RPMI7951 (cell line): ENCODE results near the gene TRAPPC2L. TPM values are rescaled to one million over a fixed set of nuclear protein-coding genes. Genes with fewer than 3 reads are reported as not detected.

Source experiments
- DNase-seq: peaks from one replicate; pipeline ENCODE4 v3.0.0-alpha.2; 2012; ENCODE audit warnings: low read depth
- total RNA-seq: library from RNA; depleted of rRNA; stranded (reverse); fragments of >200 nt; shearing (Covaris generic); gene quantifications from 2 replicates; pipeline ENCODE4 v1.2.3, GENCODE V29; 2014

The TRAPPC2L gene
- total RNA-seq, 1 experiment from 2014 or later, result 48.7 TPM

GRCh38 chr16:88859381-88860091, 2.6 kb downstream of the TRAPPC2L start:
- no peak for DNase-seq

GRCh38 chr16:88861359-88861758, 4.4 kb downstream of the TRAPPC2L start:
- DNase-seq, result no peak

GRCh38 chr16:88862968-88863367, 6.0 kb downstream of the TRAPPC2L start:
- no peak for DNase-seq

GRCh38 chr16:88863426-88863825, 6.5 kb downstream of the TRAPPC2L start:
- DNase-seq, result no peak

DNA sequence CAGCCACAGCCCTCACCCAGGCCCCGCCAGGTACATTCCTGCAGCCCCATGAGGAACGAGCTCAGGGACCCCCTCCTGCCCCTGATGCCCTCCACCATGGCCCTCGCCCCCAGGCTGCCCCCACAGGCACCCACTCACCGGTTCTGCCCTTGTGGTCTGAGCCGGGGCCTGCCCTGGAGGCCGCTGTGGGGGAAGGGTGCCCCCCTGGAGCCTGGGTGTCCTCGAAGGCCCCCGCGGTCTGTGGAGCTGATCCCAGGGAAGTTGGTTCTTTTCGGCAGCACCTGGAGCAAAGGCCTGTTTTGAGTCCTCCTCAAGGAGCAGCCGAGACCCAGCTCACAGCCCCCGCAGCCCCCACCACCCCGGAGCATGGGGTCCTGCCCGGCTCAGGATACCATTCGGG, 7.2 kb downstream of the TRAPPC2L start:
- no peak for DNase-seq

DNA sequence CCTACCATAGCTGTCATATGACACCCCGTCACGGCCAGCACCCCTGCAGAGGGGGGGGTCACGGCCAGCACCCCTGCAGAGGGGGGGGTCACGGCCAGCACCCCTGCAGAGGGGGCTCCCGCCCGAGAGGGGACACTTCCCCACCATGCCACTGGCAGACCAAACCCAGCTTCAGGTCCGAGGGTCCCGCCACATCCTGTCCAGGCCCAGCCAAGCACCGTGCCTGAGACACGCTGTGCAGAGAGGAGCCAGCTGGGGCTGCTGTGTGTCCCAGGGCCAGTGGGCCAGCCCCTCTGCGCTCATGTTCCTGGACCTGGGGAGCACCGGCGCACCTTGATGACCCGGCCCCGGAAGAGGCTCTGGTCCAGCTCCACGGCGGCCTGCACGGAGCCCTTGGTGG, 7.6 kb downstream of the TRAPPC2L start:
- no peak for DNase-seq

- DNase-seq, result no peak
Observed at GRCh38 chr16:88865310-88865709, 8.4 kb downstream of the TRAPPC2L start.

DNA sequence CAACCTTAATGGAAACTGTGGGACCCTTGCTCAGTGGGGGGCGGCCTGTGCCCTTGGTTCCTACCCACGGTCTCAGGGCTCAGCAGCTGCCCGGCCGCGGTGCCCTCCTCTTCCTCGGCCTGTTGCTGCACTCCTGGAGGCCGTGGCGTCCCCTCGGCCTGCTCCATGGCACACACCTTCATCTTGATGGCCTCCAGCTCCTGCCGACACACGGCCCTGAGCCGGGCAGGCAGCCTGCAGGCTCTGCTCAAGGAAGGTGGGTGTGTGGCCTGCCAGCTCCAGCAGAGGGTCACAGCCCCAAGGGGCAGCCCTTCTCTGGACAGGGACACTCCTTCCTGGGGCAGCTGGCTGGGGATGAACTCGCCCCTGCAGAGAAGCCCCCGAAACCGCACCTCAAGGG, 8.8 kb downstream of the TRAPPC2L start:
- DNase-seq, result no peak

DNA sequence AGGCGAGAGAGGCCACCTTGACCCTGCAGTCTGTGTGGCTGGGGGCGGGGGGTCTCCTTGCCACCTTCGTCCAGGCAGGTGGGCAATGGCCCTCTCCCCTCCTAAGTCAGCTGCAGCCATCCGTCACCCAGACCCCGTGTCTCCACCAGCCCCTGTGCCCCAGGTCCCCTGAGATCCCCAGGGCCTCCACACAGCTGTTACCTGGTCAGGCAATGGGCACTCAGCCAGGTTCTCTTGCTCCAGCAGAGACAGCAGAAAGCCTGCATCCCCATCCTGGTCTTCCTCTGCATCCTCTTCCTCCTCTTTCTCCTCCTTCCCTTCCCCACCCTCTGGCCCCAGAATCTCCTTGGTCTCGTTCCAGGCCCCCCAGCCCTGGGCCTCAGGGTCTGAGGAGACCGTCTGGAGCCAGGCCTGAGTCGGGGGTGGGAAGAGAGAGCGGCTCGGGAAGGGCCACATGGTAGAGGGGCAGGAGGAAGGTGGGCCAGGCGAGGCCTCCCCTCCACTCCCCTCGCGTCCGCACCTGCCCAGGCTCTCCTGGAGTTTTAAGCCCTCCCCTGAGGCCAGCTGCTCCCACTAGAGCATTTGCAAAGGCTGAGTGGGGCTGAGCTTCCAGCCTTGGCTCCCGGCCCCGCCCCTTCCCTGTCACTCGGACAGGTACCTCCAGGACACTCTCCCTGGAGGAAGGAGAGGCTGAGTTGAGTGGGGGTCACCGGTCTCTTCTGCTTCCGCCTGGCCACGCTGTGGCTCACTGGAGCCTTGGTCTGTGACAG, 9.4 kb downstream of the TRAPPC2L start, which contains the start of gene PABPN1L:
TSS of gene PABPN1L (minus strand) at position 510 of the 770 bp plus-strand sequence. CDS start at position 456, 54 bp downstream.
- DNase-seq, result no peak

GRCh38 chr16:88867581-88868246, 10.8 kb downstream of the TRAPPC2L start:
- no peak for DNase-seq

DNA sequence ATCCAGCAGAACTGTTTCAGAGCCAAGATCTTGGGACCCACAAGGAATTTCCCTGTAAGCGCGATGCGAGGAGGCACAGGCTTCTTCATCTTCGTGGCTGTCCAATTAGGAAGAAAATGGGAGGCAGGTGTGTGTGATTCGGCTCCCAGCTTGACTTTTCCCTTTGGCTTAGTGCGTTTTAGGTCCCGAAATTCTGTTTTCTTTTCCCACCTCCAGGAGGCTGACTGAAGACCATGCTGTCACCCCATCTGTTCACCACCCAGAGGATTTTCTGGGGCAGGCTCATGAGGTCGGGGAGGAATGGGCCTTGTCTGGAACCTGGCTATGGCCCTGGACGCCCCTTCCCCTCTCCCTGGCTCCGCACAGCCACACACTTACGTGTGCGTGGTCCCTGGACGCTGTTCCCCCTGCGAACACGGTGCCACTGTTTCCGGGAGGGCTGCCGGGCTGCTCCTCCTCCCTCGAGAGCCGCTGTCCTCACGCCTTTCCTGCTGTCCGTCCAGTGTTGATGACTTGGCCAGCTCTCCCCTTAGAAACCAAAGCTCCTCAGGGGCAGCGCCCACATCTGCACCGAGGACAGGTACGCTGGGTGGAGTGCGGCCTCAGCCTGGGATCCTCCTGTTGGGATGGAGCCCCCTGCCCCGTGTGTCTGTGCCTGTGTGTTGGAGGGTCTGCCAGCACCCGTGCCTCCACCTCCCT, 12.2 kb downstream of the TRAPPC2L start:
- DNase-seq, result no peak

DNA sequence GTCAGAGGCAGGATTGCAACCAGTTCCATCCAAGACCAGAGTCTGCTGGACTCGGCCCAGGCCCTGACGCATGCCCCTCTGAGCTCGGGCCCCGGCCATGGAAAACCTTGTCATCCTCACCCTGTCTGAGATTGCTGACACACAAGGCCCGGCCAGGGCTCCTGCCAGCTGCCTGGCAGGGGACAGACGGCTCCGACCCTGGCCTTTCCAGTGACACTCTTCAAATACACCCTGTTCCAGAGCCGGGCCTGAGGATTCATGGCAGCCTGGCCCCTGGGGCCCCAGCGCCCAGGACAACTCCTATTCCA, 12.7 kb downstream of the TRAPPC2L start:
- no peak for DNase-seq

DNA sequence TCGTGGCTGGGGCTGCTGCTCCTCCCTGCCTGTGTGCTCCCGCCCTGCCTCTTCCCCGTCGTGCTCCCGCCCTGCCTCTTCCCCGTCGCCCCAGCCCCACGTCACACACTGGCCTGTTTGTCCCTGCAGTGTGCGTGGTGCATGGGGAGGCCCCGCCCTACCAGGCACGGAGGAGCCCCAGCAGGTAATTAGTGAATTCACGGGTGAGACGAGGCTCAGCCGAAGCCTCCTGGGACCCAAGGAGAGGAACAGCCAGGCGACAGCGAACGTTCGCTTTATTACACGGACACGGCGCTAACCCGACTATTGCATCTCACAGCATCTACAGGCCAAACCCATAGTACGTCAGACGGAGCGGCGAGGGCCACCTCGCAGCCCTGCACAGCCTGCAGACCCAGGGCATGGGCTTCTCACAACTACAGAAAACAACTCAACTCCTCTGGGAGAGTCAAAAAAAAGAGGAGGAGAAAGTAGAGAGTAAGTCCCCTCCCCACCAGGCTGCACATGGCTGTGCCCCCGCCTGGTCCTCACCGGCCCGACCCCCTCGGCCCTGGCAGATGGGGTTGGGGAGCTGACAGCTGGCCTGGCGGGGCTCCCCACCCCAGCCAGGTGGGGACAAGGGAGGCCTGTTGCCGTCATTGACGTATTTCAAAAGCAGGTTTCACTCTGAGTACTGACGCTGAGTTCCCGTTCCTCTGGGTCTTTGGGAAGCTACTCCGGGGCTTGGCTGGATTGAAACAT, 13.9 kb downstream of the TRAPPC2L start:
- no peak for DNase-seq

GRCh38 chr16:88871349-88871702, 14.4 kb downstream of the TRAPPC2L start:
- DNase-seq, result no peak

GRCh38 chr16:88871730-88872416, 14.9 kb downstream of the TRAPPC2L start:
- DNase-seq, result no peak

GRCh38 chr16:88872650-88873331, 15.9 kb downstream of the TRAPPC2L start:
- no peak for DNase-seq

DNA sequence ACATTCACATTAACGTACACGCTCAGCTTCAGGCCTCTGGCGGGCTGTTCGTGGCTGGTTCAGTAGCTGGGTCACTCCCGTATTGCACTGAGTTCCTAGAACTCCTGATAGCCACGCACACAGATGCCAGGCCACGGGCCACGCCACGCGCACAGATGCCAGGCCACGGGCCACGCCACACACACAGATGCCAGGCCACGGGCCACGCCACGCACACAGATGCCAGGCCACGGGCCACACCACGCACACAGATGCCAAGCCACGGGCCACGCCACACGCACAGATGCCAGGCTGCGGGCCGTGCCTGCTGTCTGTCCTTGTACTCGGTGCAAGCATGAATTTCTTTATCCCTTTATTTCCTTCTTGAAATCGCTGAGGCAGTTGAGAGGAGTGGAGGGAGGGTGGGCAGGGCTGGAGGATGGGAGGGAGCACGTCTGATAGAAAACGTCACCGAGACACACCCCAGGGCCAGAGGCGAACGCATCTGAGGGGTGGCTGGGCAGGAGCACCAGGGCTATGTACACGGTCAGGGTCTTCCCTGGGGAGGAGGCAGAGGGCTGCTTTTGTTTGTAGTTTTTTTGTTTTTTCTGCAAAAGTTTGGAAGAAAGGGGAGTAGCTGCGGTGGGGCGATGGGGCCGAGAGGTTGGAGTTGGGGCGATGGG, 18.1 kb downstream of the TRAPPC2L start:
- no peak for DNase-seq

DNA sequence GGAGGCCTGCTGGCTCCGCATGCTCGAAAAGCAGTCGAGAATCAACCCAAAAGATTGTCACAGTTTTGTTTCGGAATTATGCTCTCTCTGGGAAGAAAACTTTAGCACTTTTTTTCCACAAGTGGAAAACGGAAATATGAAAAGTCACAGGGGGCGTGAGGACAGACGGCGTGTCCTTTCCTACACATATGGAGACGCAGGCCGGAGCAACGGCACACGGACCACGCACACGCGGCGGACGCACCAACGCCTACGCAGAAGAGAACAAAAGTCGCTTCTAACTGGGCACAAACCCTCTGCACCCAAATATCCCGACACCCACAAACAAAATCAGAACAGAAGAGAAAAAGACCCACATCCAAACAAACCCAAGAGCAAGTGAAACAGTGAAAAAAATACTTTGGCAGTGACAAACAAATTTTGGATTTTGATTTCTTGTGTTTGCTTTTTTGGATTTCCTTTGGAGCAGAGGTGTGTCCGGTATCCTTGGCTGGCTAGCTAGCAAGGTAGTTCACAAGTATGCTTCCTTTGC, 18.8 kb downstream of the TRAPPC2L start:
- DNase-seq, result no peak

- DNase-seq, result no peak
Observed at GRCh38 chr16:88876942-88877526, 20.1 kb downstream of the TRAPPC2L start.
